CD4-positive, alpha-beta T cell (primary cell): ENCODE measurements around the gene CCND1. TPM values are rescaled to one million over a fixed set of nuclear protein-coding genes. Genes with fewer than 3 reads are reported as not detected.

ENCODE experiments used
- ATAC-seq: fragments of 200-7000 bp; cut with Tn5 transposase; one replicate; pipeline ENCODE4 v1.10.0; 2022; ENCODE audit warnings: mild to moderate bottlenecking; ENCODE audit not compliant: poor library complexity
- CTCF ChIA-PET: fragments of 350-600 bp; sonication (Branson Sonifier 250); formaldehyde crosslinking; loops from one replicate; lab custom pipeline; 2021; ENCODE audit warnings: antibody characterized with exemption, inconsistent platforms; lab: Charles Lee
- POLR2A ChIA-PET: fragments of 350-600 bp; sonication (Branson Sonifier 250); formaldehyde crosslinking; loops from one replicate; lab custom pipeline; 2021; ENCODE audit warnings: antibody characterized with exemption, inconsistent platforms; lab: Charles Lee
- DNase-seq, 14 experiments: peaks; one replicate each; pipeline ENCODE4 v3.0.0-alpha.2; 2013 to 2020; ENCODE audit warnings: mixed read lengths in 2 of 14
- H3K27ac ChIP-seq, 2 donors: one replicate each; pipeline versions ENCODE4 v1.5.1 to v1.7.0; 2013; ENCODE audit warnings: low read length in 2 of 2, low read depth in 1 of 2, mild to moderate bottlenecking in 1 of 2
- H3K27me3 ChIP-seq, 2 experiments: 1 replicate in 1 of 2; 2 replicates in 1 of 2; pipeline versions ENCODE4 v1.6.1 to v1.7.0; 2013; ENCODE audit warnings: low read length in 2 of 2, control low read depth in 1 of 2, mild to moderate bottlenecking in 1 of 2, moderate library complexity in 1 of 2; ENCODE audit not compliant: insufficient read depth in 2 of 2, control insufficient read depth in 1 of 2
- H3K36me3 ChIP-seq: one replicate; pipeline ENCODE4 v1.6.1; 2013; ENCODE audit warnings: low read length, control low read depth; ENCODE audit not compliant: insufficient read depth
- H3K4me1 ChIP-seq: one replicate; pipeline ENCODE4 v1.6.1; 2013; ENCODE audit warnings: low read length, control low read depth; ENCODE audit not compliant: insufficient read depth
- H3K4me3 ChIP-seq: one replicate; pipeline ENCODE4 v1.5.1; 2013; ENCODE audit warnings: mild to moderate bottlenecking, low read length, moderate library complexity
- H3K9me3 ChIP-seq, 2 experiments: 1 replicate in 1 of 2; 2 replicates in 1 of 2; pipeline versions ENCODE4 v1.6.1 to v1.7.0; 2013; ENCODE audit warnings: low read length in 2 of 2, mild to moderate bottlenecking in 2 of 2, control low read depth in 1 of 2, moderate library complexity in 1 of 2; ENCODE audit not compliant: control insufficient read depth in 1 of 2, insufficient read depth in 1 of 2
- H3K27ac Mint-ChIP-seq: one replicate; pipeline ENCODE4 v1.8.0; 2020; ENCODE audit warnings: mixed read lengths
- H3K27me3 Mint-ChIP-seq: one replicate; pipeline ENCODE4 v1.8.0; 2021; ENCODE audit warnings: mixed read lengths
- H3K36me3 Mint-ChIP-seq: one replicate; pipeline ENCODE4 v1.8.0; 2021; ENCODE audit warnings: low read depth, mixed read lengths
- H3K4me1 Mint-ChIP-seq: one replicate; pipeline ENCODE4 v1.8.0; 2021; ENCODE audit warnings: low read depth, mixed read lengths
- H3K4me3 Mint-ChIP-seq: one replicate; pipeline ENCODE4 v1.8.0; 2020; ENCODE audit warnings: mild to moderate bottlenecking, mixed read lengths
- H3K9me3 Mint-ChIP-seq: one replicate; pipeline ENCODE4 v1.8.0; 2020; ENCODE audit warnings: mixed read lengths
- intact Hi-C, 2 experiments: fragments of 100-400 bp; cut with DNase I in 1 of 2; cut with micrococcal nuclease in 1 of 2; formaldehyde crosslinking; loops; one replicate each; pipeline versions ENCODE4 v1.15.1 to v1.9.0; 2023 to 2025; cut with DNase I, micrococcal nuclease
- total RNA-seq, 174 experiments: library from RNA in 2 of 174; stranded (reverse) in 2 of 174; gene quantifications; one replicate each; pipeline ENCODE4 v1.2.3 and lab custom pipeline; 2021 to 2026
- TF ChIP-seq, protein P1 (sequence below): fragments of 200-600 bp; IDR thresholded peaks from one replicate; pipeline ENCODE4 v1.8.0; 2022; ENCODE audit warnings: antibody characterized with exemption, mild to moderate bottlenecking

CCND1 gene
- total RNA-seq, 2 experiments from 2014 or later: 1.7 to 2.4 TPM

DNA sequence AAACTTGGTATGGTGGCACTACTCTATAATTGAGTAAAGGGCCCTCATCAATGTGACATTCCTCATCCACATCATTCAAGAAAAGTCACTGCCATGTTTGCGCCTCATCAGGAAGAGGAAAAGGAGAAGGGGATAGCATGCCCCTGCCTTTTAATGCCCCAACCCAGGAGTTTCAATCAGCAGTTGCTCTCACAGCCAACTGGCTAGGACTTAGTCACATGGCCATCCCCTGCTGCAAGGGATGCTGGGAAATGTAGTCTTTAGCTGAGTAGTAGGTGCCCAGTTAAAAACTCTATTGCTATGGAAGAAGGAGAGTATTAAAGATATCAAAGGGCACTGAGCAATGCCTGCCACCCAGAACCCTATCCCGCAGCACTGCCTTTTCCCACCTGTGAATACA is 10.9 kb upstream of the CCND1 start:
- H3K36me3 ChIP-seq: no peaks in the 10 kb centered on the region
- TF ChIP-seq, protein P1, sequence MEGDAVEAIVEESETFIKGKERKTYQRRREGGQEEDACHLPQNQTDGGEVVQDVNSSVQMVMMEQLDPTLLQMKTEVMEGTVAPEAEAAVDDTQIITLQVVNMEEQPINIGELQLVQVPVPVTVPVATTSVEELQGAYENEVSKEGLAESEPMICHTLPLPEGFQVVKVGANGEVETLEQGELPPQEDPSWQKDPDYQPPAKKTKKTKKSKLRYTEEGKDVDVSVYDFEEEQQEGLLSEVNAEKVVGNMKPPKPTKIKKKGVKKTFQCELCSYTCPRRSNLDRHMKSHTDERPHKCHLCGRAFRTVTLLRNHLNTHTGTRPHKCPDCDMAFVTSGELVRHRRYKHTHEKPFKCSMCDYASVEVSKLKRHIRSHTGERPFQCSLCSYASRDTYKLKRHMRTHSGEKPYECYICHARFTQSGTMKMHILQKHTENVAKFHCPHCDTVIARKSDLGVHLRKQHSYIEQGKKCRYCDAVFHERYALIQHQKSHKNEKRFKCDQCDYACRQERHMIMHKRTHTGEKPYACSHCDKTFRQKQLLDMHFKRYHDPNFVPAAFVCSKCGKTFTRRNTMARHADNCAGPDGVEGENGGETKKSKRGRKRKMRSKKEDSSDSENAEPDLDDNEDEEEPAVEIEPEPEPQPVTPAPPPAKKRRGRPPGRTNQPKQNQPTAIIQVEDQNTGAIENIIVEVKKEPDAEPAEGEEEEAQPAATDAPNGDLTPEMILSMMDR: no peak
- Mint-ChIP-seq H3K27ac (no peak overlapping the region), H3K4me3 (no peak overlapping the region), H3K36me3 (no peaks in the 10 kb centered on the region), H3K9me3 (peaks cover 4% of the 10 kb centered on the region), H3K27me3 (peaks cover 30% of the 10 kb centered on the region), H3K4me1 (no peaks in the 10 kb centered on the region)
- H3K4me3 ChIP-seq: no peak overlapping the region
- intact Hi-C loops: no loop called here
- ChIA-PET POLR2A (no interaction called here), CTCF (no interaction called here)
- H3K4me1 ChIP-seq: no peaks in the 10 kb centered on the region
- DNase-seq: no peak
- peaks cover 0 to 20% of the 10 kb centered on the region in 2 experiments for H3K9me3 ChIP-seq
- peaks cover 5% of the 10 kb centered on the region in 2 experiments for H3K27me3 ChIP-seq
- no peak for ATAC-seq
- no peak overlapping the region for H3K27ac ChIP-seq

- Histone ChIP-seq H3K27me3 (peaks cover 5 to 7% of the 10 kb centered on the region in 2 experiments), H3K9me3 (peaks cover 0 to 20% of the 10 kb centered on the region in 2 experiments), H3K27ac (no peak overlapping the region), H3K4me3 (no peak overlapping the region), H3K4me1 (no peaks in the 10 kb centered on the region), H3K36me3 (no peaks in the 10 kb centered on the region)
- DNase-seq (no peak), ATAC-seq (no peak)
- intact Hi-C loops: no loop called here
- no peaks in the 10 kb centered on the region for H3K36me3 Mint-ChIP-seq
- POLR2A ChIA-PET: no interaction called here
- H3K27me3 Mint-ChIP-seq: peaks cover 30% of the 10 kb centered on the region
- H3K27ac Mint-ChIP-seq: no peak overlapping the region
- H3K4me1 Mint-ChIP-seq: no peaks in the 10 kb centered on the region
- TF ChIP-seq, protein P1: no peak
- peaks cover 4% of the 10 kb centered on the region for H3K9me3 Mint-ChIP-seq
- no peak overlapping the region for H3K4me3 Mint-ChIP-seq
- CTCF ChIA-PET: no interaction called here
These were observed 10.5 kb upstream of the CCND1 start for GRCh38 chr11:69630424-69630823.

DNA sequence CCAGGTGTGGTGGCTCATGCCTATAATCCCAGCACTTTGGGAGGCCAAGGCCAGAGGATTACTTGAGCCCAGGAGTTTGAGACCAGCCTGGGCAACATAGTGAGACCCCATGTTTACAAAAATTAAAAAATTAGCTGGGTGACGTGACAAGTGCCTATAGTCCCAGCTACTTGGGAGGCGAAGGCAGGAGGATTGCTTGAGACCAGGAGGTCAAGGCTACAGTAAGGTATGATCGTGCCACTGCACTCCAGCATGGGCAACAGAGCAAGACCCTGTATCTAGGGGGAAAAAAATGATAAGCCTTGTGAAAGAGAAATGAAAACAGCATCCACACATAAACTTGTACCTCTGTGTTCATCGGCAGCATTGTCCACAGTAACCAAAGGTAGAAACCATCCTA is 8.1 kb upstream of the CCND1 start:
- Mint-ChIP-seq H3K27ac (no peak overlapping the region), H3K36me3 (no peaks in the 10 kb centered on the region), H3K9me3 (peaks cover 4% of the 10 kb centered on the region), H3K27me3 (peaks cover 37% of the 10 kb centered on the region), H3K4me3 (no peak overlapping the region), H3K4me1 (peaks cover 14% of the 10 kb centered on the region)
- Histone ChIP-seq H3K27me3 (peaks cover 25 to 32% of the 10 kb centered on the region in 2 experiments), H3K36me3 (no peaks in the 10 kb centered on the region), H3K4me3 (no peak overlapping the region), H3K9me3 (peaks cover 0 to 27% of the 10 kb centered on the region in 2 experiments), H3K27ac (no peak overlapping the region), H3K4me1 (peaks cover 14% of the 10 kb centered on the region)
- no peak for ATAC-seq
- CTCF ChIA-PET: no interaction called here
- POLR2A ChIA-PET: no interaction called here
- TF ChIP-seq, protein P1: no peak
- DNase-seq: no peak
- intact Hi-C loops: no loop called here
